HG03039 (cell line): ENCODE results near the gene POLR3H.

Source experiments
- ATAC-seq: cut with Tn5 transposase; IDR thresholded peaks from one replicate; pipeline ENCODE4 v1.9.1; 2021; ENCODE audit warnings: mild to moderate bottlenecking, moderate library complexity; ENCODE audit not compliant: unreplicated experiment

The POLR3H gene

GRCh38 chr22:41488076-41488475 lies 56.2 kb downstream of the POLR3H start:
- no peak for ATAC-seq

GRCh38 chr22:41487037-41487935 lies 57.0 kb downstream of the POLR3H start:
- no peak for ATAC-seq

GRCh38 chr22:41485033-41485432 lies 59.2 kb downstream of the POLR3H start:
- ATAC-seq: no peak

- ATAC-seq: no peak
Observed at GRCh38 chr22:41482319-41482935, 61.8 kb downstream of the POLR3H start.

DNA sequence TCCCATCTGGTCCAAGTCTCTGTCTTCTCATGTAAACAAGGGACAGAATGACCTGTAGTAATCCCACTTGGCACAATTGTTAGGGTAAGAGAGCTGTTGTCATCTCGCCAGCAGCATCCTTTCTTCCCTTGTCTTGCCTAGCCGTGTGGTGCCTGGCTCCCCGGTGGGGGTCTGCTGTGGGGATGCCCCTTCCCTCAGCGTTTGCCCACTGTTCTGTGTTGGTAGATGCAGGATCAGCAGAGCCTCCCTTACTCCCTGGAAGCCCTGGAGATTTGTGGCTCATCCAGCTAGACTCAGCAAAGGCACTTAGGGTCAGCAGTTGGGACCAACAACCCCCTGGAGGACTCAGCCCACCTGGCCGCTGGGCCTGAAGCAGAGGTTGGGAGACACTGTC lies 62.3 kb downstream of the POLR3H start:
- no peak for ATAC-seq

DNA sequence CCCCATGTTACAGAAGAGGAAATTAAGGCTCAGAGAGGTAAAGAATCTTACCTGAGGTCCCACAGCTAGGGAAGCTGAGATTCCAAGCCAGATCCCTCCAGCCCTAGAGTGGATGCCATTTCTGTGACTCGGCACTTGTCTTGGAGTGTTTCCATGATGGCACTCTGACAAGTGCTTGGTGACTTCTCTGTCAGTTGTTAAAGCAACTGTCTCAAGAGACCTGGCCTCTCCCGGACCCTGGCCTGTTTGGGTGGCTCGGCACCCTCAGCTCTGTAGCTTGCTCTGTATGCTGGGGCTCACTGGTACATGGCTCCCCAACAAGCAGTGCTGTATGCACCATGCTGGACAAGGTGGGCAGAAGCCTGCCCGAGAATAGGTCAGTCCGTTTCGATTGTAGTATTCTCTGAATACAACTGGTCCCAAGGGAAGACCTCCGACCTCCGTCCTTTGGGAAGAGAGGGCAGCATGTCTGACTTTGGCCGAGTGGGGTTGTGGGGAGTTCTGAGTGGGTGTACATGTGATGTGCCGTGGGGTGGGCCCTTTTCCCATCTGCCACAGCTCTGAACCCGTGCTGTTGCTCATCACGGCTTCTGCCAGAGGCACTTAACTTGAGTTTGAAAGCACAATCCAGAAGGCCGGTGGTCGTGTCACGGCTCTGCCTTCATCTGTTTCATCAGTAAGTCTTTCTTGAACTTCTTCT lies 63.0 kb downstream of the POLR3H start:
- ATAC-seq: no peak

DNA sequence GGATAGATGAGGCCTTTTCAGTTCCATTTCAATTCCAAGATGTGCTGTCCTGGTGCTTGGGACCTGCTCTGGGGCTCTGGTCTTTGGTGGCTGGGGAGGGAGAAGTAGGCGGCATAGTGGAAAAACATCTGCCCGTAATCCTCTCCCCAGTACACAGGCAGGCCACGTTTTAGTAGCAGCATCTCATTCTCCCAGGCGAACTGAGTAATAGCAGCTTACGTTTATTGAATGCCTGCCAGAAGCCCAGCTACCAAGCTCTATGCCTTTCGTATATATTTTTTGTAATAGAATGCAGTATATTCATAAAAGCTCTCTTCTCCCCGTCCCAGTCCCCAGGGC lies 63.9 kb downstream of the POLR3H start:
- ATAC-seq: no peak

DNA sequence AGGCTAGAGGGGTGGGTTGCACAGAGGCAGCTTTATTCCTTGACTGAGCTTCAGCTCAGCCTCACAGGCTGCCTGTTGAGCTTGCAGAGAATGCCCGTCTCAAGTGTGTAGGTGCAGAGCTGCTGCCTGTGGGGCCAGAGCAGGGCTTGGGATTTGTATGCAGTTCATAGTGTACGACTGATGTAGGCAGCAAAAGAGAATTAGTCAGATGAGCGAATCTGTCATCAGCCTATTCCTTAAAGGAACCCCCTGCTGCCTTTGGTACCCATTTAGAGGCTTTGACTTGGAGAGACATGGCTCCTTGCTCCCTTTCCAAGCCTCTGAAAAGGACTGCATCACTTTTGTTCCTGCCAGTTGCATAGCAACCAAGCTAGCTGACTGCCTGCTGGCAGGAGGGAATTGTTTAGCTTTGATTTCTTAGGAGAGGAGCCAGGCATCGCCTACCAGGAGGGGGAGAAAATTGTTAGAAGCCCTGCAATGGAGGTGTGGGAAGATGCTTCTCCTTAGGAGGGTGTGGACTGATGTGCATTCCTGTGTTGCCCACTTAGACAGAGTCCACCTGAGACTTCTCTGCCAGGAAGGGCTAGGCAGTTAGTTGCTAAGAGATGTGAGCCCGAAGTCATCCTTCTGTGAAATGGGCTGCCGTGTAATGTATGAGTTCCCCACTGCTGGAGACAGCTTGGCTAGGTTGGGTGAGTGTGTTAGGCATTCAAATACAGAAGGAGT lies 64.4 kb downstream of the POLR3H start:
- no peak for ATAC-seq

DNA sequence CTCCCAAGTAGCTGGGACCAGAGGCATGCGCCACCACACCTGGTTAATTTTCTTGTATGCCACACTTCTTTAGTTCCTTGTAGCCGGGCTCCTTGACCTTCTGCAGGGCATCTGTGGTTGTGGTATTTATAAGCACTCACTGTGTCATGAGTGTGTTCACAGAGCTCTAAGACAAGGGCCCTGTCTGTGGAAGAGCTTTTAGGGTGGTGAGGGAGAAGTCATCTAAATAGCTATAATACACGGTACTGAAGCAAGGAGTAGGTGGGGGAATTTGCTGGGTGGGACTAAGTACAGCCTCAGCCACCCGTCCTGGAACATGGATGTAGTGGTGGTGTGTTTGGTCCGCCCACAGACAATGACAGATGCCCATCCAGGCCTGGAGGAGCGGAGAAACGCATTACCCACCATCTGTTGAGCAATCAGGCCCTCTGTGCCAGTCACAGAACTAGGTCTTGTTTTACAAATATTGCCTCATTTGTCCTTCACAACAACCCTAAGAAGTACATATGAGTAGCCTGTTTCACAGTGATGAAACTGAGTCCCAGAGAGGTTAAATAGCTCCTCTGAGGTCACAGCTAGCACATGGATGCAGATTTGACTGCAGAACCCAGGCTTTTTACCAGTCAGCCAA lies 65.3 kb downstream of the POLR3H start:
- ATAC-seq: no peak

- no peak for ATAC-seq
Observed at GRCh38 chr22:41478473-41478872, 65.8 kb downstream of the POLR3H start.
